Left renal cortex interstitium (tissue), 4 donors: ENCODE measurements around the gene GSTO2. TPM values are rescaled to one million over a fixed set of nuclear protein-coding genes. Genes with fewer than 3 reads are reported as not detected.

ENCODE experiments used
- DNase-seq, 4 donors: peaks; one replicate each; pipeline ENCODE4 v3.0.0-alpha.2; 2013; ENCODE audit warnings: low read depth in 4 of 4, low spot score in 2 of 4, missing footprints in 1 of 4
- polyA plus RNA-seq, 4 donors: library from polyadenylated mRNA; unstranded; fragments of 120-200 nt; gene quantifications; one replicate each; pipeline ENCODE4 v1.2.1, GENCODE V29; 2013; ENCODE audit not compliant: insufficient read length in 4 of 4

The GSTO2 gene
- polyA plus RNA-seq, 4 donors, result 24.8 to 38.9 (median 33.3) TPM

- DNase-seq, result no peak
These were observed 8.8 kb downstream of the GSTO2 start for GRCh38 chr10:104277785-104278184.

GRCh38 chr10:104279550-104280259, 10.7 kb downstream of the GSTO2 start:
- no peak for DNase-seq

- no peak for DNase-seq
These were observed 12.7 kb downstream of the GSTO2 start for GRCh38 chr10:104281694-104282093.

GRCh38 chr10:104284846-104285245, 15.9 kb downstream of the GSTO2 start:
- DNase-seq, result no peak

- DNase-seq, result no peak
These were observed 18.0 kb downstream of the GSTO2 start for GRCh38 chr10:104286939-104287338.

GRCh38 chr10:104288355-104288754, 19.4 kb downstream of the GSTO2 start:
- DNase-seq, result no peak

GRCh38 chr10:104291439-104291951, 22.5 kb downstream of the GSTO2 start:
- peak in 3 of 4 donors; percentile 60 to 78 (median 70) for DNase-seq

- DNase-seq, result no peak
These were observed 24.0 kb downstream of the GSTO2 start for GRCh38 chr10:104293011-104293410.

GRCh38 chr10:104293781-104294321, 24.9 kb downstream of the GSTO2 start:
- no peak for DNase-seq

DNA sequence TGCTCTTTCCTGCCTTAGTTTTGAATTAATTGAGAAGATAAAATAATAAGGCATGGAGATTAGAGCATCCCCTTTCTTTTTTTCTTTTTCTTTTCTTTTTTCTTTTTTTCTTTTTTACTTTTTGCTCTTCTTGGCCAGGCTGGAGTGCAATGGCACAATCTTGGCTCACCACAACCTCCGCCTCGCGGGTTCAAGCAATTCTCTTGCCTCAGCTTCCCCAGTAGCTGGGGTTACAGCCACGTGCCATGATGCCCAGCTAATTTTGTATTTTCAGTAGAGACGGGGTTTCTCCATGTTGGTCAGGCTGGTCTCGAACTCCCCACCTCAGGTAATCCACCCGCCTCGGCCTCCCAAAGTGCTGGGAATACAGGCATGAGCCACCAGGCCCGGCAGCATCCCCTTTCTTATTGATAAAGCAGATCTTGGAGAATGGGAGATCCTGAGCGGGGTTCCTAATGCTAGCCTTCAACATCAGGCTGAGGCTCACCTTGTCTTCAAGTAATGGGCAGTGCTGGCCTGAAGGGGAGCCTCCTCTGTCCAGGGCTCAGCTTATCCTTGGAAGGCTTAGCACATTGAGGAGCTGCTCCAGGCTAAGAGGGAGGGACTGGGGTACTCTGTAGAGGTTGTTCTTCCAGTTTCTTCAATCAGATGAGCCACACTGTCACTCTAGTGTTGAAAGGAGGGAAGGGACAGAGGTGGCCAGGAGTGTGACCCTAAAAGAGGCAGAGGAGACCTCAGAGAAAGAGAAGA, 27.9 kb downstream of the GSTO2 start:
- DNase-seq, result no peak

- DNase-seq, result no peak
These were observed 29.0 kb downstream of the GSTO2 start for GRCh38 chr10:104297697-104298660.

DNA sequence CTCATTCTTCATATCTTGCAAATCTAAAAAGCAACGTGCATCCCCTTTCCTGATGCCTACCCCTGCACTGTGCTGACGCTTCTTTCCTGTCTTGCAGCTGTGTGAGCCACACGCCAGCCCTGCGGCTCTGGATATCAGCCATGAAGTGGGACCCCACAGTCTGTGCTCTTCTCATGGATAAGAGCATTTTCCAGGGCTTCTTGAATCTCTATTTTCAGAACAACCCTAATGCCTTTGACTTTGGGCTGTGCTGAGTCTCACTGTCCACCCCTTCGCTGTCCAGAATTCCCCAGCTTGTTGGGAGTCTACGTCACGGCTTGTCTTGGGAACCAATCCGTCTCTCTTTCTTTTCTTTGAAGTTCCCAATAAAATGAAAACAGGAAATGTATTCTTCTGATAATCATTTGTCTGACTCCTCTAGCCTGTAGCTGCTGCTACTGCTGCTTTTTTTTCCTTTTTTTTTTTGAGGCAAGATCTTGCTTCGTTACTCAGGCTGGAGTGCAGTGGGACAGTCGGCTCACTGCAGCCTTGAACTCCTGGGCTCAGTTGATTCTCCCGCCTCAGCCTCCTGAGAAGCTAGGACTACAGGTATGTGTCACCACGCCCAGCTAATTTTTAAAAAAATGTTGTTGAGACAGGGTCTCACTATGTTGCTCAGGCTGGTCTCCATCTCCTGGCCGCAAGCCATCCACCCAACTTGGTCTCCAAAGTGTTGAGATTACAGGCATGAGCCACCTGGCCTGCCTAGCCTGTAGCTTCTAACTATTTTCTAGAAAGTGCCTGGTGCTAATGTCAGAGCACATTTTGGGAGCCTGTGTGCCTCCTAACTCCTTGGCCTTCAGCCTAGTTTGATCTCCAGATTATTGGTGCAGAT, 30.3 kb downstream of the GSTO2 start:
- DNase-seq, result no peak

DNA sequence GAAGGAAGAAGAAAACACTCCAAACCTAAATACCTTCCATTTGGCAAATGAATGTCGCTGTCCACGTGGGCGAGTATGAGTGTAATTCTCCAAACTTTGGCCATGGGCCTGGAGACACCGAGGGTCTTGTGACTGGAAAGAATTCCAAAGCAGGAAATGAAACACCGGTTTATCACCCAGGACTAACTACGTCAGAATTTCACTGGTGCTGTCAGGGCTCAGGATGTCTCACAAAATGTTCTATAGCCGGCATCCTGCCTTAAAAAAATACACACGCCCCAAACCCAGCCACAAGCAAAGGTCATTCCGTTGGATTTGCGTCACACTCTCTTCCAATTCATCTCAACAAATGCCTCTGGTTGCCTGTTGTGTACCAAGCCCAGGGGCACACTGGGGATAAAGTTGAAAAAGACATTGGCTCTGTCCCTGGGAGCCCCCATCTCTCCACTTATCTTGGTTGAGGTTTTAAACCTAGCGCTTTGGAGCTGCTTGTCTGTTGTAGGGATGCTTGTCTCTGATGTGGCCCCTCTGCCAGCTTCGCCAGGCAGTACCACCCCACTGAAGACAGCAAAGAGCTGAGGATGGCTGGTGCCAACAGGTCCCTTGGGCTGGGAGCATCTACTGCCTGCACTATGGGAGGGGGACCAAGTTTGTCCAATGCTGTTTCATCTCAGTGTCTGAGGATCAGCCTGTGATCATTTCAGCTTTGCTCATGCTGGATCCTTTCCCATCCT, 31.2 kb downstream of the GSTO2 start:
- DNase-seq, result no peak

DNA sequence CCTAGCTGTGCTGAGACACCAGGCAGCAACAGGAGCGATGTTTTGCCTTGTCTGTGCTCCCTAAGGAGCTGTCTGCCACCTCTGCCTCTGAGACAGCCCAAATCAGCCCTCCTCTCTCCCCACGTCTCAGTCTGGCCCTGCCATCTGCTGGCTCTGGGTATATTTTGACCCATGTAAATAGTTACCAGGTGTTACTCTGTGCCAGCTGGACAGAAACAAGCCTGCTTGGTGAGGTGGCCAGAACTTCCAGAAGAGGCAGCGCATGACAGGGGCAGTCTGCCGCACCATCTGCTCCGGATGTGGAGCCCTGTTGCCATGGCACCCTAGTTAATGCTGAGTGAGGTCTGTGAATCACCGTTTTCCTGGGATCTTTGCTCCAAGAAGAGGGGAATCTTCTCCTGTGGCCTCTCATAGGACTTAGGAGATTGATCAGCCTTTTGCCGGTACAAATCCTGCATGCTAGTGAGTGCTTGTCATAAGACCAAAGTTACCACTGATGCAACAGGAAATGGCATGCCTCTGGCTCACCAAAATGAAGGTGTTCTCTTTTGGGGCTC, 31.8 kb downstream of the GSTO2 start:
- no peak for DNase-seq

DNA sequence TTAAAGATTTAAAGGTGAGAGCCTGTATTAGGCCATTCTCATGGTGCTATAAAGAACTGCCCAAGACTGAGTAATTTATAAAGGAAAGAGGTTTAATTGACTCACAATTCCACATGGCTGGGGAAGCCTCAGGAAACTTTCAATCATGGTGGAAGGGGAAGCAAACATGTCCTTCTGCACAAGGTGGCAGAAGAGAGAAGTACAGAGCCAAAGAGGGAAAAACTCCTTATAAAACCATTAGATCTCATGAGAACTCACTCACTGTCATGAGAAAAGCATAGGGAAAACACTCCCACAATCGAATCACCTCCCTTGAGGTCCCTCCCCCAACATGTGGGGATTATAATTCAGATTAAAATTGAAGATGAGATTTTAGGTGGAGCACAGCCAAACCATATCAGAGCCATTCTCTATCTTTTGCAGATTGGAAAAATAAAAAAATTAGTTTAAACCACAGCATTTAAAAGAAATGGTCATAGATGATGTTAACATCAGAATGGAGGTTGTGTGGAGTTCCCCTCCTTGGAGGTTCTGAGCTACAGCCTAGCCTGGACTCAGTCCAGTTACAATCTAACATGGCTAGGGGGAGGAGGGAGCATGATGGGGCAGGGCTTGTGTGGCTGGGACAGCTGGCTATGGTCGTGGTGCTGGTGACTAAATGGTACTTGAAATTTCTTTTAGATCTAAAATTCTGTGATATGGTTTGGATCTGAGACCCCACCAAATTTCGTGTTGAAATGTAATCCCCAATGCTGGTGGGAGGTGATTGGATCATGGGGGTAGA, 33.1 kb downstream of the GSTO2 start:
- DNase-seq, result no peak

- DNase-seq, result no peak
These were observed 34.8 kb downstream of the GSTO2 start for GRCh38 chr10:104303594-104304355.

GRCh38 chr10:104304356-104304745, 35.4 kb downstream of the GSTO2 start:
- DNase-seq, result no peak
